Islet of Langerhans (tissue), 1 donor: ENCODE results near the gene PRKG1.
"Not testable (repeated sequence)": the region's sequence is repeated elsewhere in the genome, so short reads cannot be mapped to it uniquely, and the experiment has no call there.

Experiments used
- FAIRE-seq: peaks from one replicate; lab custom pipeline; 2011; peaks lifted over from hg19 to GRCh38; lab: Jason Lieb, UNC

The PRKG1 gene

DNA sequence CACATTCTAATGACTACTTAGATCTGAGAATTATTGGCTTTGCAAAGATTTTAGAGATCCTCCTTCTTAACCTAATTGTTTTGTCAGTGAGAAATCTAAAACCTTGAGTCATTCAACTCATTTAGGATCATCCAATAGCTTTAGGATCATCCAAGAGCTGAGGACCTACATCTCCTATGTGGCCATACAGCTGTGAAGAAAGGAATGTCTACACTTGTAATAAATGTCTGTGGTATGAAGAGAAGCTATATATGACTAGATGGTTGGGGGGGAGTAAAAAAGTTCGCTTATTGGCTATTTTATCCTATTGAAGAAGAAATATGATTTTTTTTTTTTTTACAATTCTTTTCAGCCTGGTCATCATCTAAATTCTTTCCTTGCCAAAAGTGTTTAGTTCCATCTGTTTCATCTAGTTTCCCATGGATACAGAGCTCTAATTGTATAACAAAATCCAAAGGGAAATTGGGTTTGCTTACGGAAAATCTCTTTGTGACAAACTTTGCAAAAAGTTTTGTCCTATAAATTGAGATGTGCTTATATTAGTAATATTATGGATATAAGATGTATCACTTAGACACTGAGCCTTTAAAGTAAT lies 196.7 kb downstream of the PRKG1 start:
- no peak for FAIRE-seq

DNA sequence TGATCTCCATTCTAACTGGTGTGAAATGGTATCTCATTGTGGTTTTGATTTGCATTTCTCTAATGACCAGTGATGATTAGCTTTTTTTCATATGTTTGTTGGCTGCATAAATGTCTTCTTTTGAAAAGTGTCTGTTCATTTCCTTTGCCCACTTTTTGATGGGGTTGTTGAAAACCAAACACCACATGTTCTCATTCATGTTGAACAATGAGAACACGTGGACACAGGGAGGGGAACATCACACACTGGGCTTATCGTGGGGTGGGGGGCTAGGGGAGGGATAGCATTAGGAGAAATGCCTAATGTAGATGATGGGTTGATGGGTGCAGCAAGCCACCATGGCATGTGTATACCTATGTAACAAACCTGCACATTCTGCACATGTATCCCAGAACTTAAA lies 197.8 kb downstream of the PRKG1 start:
- not testable (repeated sequence) for FAIRE-seq

DNA sequence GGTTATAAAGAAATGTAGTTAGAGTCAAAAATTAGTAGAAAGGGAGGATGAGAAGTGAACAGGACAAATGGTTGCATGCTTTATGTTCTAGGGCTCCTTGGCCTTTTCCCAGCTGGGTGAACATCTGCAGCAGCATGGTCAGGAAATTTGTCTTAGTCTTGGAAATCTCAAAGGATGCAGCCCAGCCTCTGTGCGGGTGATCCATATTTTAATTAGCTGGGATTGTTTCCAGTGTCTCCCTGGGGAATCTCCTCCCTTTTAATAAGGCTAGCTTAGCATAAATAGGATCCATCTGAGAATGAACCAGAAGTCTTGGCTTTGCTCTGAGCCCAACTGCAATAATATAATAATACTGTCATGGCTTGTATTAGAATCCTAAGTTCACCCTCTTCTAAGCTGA lies 198.3 kb downstream of the PRKG1 start:
- FAIRE-seq, result no peak

- no peak for FAIRE-seq
These were observed 199.3 kb downstream of the PRKG1 start for GRCh38 chr10:51273574-51273973.

GRCh38 chr10:51276097-51276496 lies 201.8 kb downstream of the PRKG1 start:
- not testable (repeated sequence) for FAIRE-seq

DNA sequence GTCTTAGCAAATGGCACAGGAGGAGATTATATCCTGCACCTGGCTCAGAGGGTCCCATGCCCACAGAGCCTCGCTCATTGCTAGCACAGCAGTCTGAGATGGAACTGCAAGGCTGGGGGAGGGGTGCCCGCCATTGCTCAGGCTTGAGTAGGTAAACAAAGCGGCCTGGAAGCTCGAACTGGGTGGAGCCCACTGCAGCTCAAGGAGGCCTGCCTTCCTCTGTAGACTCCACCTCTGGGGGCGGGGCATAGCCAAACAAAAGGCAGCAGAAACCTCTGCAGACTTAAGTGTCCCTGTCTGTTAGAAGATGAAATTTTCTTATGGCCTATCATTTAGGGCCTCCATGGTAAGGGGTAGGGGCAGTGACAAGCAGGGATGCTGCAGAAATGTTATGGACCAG lies 207.1 kb downstream of the PRKG1 start:
- not testable (repeated sequence) for FAIRE-seq

GRCh38 chr10:51285601-51286000 lies 211.3 kb downstream of the PRKG1 start:
- FAIRE-seq, result no peak

DNA sequence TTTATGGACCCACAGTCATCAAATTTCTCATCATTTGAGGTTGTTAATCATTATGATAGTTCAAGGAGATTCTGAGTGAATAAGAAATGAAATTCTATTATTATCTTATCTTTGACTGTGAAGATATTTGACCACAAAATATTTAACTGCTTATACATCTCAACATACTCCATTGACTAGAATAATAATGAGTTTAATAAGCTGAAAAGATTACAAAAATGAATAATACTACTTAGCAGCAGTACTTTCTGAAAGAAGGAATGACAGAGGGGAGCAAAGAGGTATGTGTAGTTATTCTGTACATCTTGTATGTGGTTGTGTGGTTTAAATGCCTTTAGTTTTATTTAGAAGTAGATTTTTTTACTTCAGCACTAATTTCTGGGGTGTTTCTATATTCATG lies 214.2 kb downstream of the PRKG1 start:
- FAIRE-seq, result no peak

GRCh38 chr10:51289519-51289918 lies 215.2 kb downstream of the PRKG1 start:
- FAIRE-seq, result no peak

GRCh38 chr10:51291961-51292360 lies 217.7 kb downstream of the PRKG1 start:
- no peak for FAIRE-seq

- FAIRE-seq, result no peak
These were observed 223.2 kb downstream of the PRKG1 start for GRCh38 chr10:51297438-51297837.

DNA sequence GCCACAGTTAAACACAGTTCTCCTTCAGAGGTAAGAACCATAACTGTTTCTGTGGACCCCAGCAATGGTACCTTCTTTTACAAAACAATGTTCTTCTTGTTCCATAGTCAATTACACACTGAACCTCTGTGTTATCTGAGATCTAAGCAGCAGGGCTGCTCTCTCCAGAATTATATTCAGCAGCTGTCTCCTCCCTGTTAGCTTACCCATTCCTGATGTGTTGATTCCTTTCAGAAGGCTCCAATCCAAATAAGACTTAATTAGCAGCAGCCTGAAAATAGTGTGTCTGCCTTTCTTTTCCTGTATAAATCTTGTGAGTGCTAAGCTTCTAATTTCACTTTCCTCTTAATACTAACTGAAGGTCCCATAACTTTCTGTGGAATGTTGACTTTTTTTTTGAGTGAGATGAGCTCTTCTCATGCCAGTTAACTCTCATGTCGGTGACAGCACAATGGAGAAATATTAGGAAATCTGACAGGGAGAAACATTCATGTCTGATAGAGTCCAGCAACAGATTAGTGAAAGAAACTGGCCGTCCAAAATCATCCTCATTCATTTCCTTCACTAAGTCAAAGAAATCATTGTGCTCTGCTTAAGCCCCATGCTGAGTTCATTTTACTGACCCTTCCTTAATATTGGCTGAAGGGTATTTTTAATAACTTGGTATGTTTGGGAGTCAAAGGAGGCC lies 226.5 kb downstream of the PRKG1 start:
- FAIRE-seq, result no peak

GRCh38 chr10:51301644-51302043 lies 227.4 kb downstream of the PRKG1 start:
- no peak for FAIRE-seq

DNA sequence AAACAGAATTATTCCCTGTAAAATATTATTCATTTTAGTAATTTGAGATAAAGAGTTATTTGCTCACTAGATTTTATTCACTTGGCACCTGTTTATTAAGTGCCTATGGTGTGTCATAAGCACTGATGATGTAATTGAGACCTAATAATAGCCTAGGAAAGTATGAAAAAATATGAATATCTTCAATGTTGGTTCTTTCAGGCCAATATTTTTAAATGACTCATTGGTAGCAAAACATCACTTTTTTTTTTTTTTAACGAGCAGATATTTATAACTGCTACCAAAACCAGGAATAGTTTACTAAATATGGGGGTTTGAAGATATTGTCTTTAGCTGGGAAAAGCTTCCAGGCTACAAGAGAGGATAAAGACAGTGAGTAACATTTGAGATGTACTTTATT lies 228.0 kb downstream of the PRKG1 start:
- FAIRE-seq, result no peak

DNA sequence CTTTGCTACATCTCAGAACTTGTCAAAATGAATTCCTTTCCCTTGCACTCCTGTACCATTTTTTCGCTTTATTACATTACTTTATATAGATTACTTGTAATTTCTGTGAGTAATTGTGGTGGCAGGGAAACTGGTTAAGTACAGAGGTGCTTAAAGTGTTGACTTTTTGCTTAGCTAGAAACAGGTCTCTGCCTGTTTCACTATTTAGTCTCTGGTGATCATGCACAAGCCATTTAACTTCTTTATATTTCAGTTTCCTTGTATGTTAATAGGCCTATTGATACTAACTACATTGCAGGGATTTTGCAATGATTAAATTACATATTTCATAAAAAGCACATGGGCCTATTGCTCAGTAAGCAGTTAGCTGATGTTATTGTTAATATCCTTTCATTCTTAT lies 233.8 kb downstream of the PRKG1 start:
- FAIRE-seq, result no peak

DNA sequence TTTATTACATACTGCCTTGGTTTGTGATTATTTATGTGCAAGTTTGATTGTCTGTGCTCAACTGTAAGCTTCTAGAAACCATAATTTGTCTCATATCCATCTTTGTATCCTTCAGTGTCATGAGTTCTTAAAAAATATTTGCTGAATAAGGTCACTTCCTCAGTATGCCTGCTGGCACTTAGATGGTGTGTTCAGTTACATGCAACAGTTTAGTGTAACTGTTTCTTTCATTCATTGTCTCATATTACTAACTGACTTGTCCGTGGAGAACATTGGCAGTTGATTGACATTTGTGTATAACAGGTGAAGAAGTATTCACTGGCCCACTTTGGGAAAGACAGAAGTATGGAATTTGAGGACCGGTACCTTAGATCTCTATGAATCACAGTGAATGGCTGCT lies 236.9 kb downstream of the PRKG1 start:
- FAIRE-seq, result no peak

- FAIRE-seq, result no peak
These were observed 238.5 kb downstream of the PRKG1 start for GRCh38 chr10:51312817-51313216.

GRCh38 chr10:51313251-51313650 lies 239.0 kb downstream of the PRKG1 start:
- no peak for FAIRE-seq

GRCh38 chr10:51313773-51314478 lies 239.6 kb downstream of the PRKG1 start:
- no peak for FAIRE-seq

DNA sequence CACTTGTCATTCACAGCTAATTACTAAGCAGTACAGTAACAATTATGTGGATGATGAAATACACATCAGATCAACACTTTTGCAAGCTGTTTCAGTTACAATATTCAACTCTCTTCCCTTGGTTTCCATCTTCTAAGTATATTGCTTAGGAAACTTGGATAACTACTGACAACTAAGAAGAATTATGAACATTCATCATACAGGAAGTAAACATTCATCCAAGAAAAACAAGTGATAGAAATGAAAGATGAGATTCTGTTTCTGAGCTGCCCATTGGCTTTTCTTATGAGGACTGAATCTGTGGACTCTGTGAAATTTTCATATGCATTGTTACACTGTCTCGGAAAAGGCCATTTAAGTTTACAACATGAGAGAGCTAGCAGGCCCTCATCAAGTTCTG lies 240.2 kb downstream of the PRKG1 start:
- no peak for FAIRE-seq

DNA sequence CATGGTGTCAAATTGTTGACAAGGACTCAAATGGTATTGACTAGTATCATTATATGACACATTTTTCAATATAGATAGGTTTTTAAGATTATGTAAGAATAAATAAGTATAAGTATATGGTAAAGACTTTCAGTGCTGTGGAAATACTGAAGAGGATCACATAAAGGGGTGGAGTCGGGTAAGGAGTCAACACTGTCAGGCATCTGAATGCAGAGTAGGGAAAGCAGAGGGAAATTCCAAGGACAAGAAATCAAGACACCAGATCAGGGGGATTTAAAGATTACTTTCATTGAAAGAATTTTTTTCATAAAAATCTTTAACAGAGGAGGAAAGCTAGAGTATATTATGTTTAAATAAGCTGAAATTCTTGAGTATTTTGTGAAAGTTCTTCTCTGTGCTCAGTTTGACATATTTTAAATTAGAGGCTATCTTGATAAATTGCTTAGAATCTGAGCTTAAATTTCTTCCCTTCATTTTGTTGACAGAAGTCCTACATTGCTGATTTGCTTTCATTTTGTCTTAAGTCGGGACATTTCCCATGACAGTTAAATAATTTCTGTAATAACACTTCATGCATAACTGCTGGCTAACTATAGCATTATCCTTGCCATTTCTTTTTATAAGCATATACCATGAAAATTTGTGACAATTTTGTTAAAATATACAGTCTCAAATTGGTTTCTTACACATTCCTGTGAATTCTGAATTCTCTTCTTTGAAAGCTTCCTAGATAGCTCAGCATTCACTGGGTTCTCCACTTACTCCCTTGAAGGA lies 244.3 kb downstream of the PRKG1 start:
- no peak for FAIRE-seq

GRCh38 chr10:51319173-51319435 lies 244.8 kb downstream of the PRKG1 start:
- FAIRE-seq, result no peak

DNA sequence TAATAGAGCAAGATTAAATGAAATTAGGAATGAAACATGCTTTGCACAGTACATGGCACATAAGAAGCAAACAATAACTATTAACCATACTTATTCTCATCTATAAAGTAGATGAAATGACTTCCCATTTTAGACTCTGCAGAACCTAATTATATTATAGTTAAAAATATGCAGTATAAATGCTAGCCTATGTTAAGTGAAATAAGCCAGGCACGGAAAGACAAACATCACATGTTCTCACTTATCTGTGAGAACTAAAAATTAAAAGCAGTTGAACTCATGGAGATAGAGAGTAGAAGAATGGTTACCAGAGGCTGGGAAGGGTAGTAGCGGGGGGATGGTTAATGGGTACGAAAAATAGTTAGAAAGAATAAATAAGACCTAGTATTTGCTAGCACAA lies 247.0 kb downstream of the PRKG1 start:
- no peak for FAIRE-seq
